Neuron (in vitro differentiated cells): Measurements from ENCODE around the gene FIZ1.
"Not testable (repeated sequence)": the region's sequence is repeated elsewhere in the genome, so short reads cannot be mapped to it uniquely, and the experiment has no call there.

ENCODE experiments used
- H2AFZ ChIP-seq: one replicate; pipeline ENCODE4 v1.6.1; 2013; ENCODE audit warnings: low read depth, mild to moderate bottlenecking, inconsistent platforms, low read length, moderate library complexity
- H3K27me3 ChIP-seq: one replicate; pipeline ENCODE4 v1.6.1; 2013; ENCODE audit warnings: low read length; ENCODE audit not compliant: insufficient read depth
- H3K36me3 ChIP-seq: one replicate; pipeline ENCODE4 v1.6.1; 2013; ENCODE audit warnings: low read length; ENCODE audit not compliant: insufficient read depth
- H3K4me1 ChIP-seq: one replicate; pipeline ENCODE4 v1.6.1; 2013; ENCODE audit warnings: low read length; ENCODE audit not compliant: insufficient read depth
- H3K4me3 ChIP-seq: 2 replicates; pipeline ENCODE4 v1.5.1; 2013; ENCODE audit warnings: mild to moderate bottlenecking, low read length, moderate library complexity
- H3K9me3 ChIP-seq: one replicate; pipeline ENCODE4 v1.6.1; 2013; ENCODE audit warnings: low read length

The FIZ1 gene

DNA sequence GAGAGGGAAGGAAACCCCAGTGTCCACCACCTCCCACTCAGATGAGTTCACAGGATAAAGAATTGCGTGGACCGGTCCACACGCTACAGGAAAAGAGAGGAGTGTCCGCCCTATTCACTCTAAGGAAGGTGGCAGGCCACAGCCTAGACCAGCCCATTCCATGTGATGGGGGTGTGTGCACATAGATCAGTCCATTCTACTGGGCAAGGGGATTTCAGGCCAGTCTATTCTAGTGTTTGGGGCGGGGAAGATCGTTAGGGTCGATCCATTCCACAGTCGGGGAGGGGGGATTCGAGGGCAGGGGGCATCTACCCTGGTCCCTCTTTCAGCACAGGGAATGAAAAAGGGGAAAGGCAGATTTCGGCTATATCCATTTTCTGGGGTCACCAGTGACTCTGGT is 7.8 kb downstream of the FIZ1 start:
- peaks cover 7% of the 10 kb centered on the region for H3K4me1 ChIP-seq
- peaks cover 43% of the 10 kb centered on the region for H3K36me3 ChIP-seq
- peaks cover 6% of the 10 kb centered on the region for H3K9me3 ChIP-seq
- no peaks in the 10 kb centered on the region for H3K27me3 ChIP-seq
- H2AFZ ChIP-seq = no peak overlapping the region
- no peak overlapping the region for H3K4me3 ChIP-seq

DNA sequence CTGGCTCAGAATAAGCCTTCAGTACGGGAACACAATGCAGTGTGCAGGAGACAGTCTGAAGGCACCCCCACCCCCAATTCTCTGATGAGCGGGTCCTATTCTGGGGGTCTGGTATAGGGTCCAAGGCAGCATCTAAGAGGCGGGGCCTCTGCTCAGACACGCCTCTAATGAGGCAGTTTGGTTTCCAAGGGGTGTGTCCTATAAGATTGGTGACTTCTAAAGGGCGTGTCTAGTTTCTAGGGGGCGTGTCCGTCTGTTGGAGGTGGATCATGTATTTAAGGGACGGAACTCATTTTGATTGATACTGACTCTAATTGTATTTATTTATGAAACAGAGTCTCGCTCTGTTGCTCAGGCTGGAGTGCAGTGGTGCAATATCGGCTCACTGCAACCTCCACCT is 8.7 kb downstream of the FIZ1 start:
- H3K9me3 ChIP-seq = no peaks in the 10 kb centered on the region
- H3K36me3 ChIP-seq = peaks cover 33% of the 10 kb centered on the region
- H3K4me1 ChIP-seq = peaks cover 13% of the 10 kb centered on the region
- no peaks in the 10 kb centered on the region for H3K27me3 ChIP-seq
- no peak overlapping the region for H3K4me3 ChIP-seq
- no peak overlapping the region for H2AFZ ChIP-seq

DNA sequence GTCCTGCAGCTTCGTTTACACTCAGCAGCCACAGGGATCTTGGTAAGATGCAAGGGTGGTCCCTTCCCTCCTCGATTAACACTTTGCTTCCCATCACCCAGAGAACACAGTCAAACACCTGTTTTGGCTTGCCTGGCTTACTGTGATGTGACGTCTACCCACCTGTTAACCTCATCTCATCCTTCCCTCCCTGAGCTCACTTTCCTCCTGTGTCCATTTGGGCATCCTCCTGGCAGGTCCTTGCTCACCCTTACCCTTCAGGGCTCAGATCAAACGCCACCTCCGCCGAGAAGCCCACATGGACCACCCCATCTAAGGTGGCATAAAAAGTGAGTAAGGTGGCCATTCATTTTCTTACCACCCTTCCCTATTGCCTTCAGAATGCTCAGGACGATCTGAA is 9.2 kb downstream of the FIZ1 start:
- Histone ChIP-seq H2AFZ (no peak overlapping the region), H3K9me3 (no peaks in the 10 kb centered on the region), H3K4me3 (no peak overlapping the region), H3K27me3 (no peaks in the 10 kb centered on the region), H3K4me1 (peaks cover 13% of the 10 kb centered on the region), H3K36me3 (peaks cover 28% of the 10 kb centered on the region)

DNA sequence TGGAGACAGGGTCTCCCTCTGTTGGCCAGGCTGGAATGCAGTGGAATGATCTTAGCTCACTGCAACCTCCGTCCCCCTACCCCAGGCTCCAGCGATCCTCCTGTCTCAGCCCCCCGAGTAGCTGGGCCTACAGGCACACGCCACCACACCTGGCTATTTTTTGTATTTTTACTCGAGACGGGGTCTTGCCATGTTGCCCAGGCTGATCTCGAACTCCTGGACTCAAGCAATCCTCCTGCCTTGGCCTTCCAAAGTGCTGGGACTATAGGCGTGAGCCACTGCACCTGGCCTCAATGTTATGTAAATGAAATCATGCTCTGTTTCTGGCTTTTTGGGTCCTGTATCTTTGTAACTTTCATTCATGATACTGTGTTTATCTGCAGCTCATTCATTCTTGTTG is 10.6 kb downstream of the FIZ1 start:
- no peak overlapping the region for H2AFZ ChIP-seq
- peaks cover 13% of the 10 kb centered on the region for H3K4me1 ChIP-seq
- no peaks in the 10 kb centered on the region for H3K9me3 ChIP-seq
- H3K36me3 ChIP-seq = peaks cover 18% of the 10 kb centered on the region
- no peak overlapping the region for H3K4me3 ChIP-seq
- no peaks in the 10 kb centered on the region for H3K27me3 ChIP-seq

DNA sequence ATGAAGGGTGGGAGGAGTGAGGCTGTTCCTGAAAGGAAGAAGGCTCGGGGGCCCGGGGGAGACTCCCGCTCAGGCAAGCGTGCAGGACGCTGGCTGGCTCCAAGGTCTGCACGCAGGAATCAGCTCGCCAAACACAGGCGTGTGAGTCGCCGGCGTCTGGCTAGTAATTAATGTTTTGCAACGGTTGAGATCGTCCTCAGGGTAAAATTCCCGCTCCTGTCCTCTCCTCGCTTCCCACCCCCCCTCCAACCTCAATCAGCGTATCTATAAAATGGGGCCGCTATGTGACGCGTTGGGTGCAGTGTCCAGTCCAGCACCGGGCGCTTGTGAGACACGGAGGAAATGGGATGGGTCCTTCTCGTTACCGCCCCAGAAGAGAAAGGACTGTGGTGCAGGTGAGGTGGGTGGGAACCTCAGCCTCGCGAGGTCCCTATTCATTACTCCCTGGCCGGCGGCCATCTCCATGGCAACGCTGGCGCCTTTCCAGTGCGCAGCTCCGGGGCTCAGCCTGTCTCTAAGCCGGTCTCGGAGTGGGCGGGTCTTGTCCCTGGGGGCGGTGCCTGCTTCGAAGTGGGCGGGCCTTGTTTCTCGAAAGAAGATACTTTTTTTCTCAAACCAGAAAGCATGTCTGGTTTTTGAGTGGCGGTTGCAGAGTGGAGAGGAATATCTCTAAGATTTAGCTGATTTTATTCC is 12.2 kb downstream of the FIZ1 start:
- Histone ChIP-seq H3K9me3 (no peaks in the 10 kb centered on the region), H2AFZ (peak overlapping the region; percentile 7), H3K4me1 (peaks cover 13% of the 10 kb centered on the region), H3K27me3 (no peaks in the 10 kb centered on the region), H3K4me3 (peak overlapping the region; percentile 38), H3K36me3 (peaks cover 8% of the 10 kb centered on the region)

DNA sequence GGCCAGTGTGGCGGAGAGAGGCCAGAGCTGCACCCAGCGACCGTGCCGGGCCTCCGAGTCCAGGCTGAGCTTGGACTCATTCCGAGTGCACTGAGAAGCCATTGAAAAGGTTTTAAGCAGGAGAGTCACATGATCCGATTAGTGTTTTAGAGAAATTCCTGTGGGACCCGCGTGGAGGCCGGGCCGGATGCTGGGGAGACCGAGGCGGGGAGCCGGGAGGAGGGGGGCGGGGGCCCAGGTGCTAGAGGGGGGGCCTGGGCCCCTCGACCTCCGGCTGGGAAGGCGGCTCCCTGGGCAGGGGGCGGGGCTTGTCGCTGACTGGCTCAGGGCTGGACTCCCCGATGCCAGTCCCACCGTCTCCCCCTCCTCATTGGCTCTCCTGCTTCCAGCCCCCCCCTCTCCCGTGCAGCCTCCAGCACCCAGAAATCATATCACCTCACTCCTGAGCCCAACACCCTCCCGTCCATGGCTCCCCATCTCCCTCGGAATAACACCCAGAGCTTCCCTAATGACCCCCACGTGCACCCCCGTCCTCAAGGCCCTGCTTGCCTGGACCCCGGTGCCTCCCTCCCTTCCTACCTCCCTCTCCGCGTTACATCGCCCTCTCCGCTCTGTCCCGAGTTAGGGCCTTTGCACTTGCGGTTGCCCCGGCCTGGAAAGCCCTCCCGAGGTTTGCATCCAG is 13.5 kb downstream of the FIZ1 start:
- Histone ChIP-seq H3K4me3 (peak overlapping the region; percentile 12), H3K36me3 (no peaks in the 10 kb centered on the region), H3K27me3 (no peaks in the 10 kb centered on the region)

DNA sequence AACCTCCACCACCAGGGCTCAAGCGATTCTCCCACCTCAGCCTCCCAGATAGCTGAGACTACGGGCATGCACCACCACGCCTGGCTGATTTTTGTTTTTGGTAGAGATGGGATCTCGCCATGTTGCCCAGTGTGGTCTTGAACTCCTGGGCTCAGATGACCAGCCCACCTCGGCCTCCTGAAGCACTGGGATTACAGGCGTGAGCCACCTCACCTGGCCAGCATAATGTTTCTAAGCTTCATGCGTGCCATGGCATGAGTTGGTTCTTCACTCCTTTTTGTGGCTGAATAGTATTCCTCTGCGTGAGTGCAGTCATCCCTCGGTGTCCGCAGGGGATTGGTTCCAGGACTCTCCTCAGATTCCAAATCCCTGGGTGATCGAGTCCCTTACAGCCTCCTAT is 14.4 kb downstream of the FIZ1 start:
- H3K4me1 ChIP-seq = peaks cover 13% of the 10 kb centered on the region
- no peak overlapping the region for H3K4me3 ChIP-seq
- H2AFZ ChIP-seq = no peak overlapping the region
- H3K9me3 ChIP-seq = no peaks in the 10 kb centered on the region
- no peaks in the 10 kb centered on the region for H3K27me3 ChIP-seq
- no peaks in the 10 kb centered on the region for H3K36me3 ChIP-seq

More for the DNA sequence above, 13.5 kb downstream of the FIZ1 start:
- H2AFZ ChIP-seq = peak overlapping the region; percentile 74
- H3K9me3 ChIP-seq = no peaks in the 10 kb centered on the region
- peaks cover 13% of the 10 kb centered on the region for H3K4me1 ChIP-seq

DNA sequence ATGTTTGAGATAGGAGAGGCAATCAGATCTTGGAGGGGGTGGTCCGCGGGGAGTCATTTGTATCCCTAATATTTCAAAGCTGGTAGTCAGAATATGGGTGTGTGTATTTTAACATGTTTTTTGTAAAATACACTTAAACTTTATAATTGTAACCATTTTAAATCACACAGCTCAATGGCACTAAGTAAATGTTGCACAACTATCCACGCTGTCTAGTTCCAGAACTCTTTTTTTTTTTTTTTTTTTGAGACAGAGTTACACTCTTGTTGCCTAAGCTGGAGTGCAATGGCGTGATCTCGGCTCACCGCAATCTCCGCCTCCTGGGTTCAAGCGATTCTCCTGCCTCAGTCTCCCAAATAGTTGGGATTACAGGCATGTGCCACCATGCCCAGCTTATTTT is 15.4 kb downstream of the FIZ1 start:
- not testable (repeated sequence) for H3K4me3 ChIP-seq, H3K36me3 ChIP-seq, H3K27me3 ChIP-seq, H3K9me3 ChIP-seq, H2AFZ ChIP-seq
- peaks cover 16% of the 10 kb centered on the region for H3K4me1 ChIP-seq

DNA sequence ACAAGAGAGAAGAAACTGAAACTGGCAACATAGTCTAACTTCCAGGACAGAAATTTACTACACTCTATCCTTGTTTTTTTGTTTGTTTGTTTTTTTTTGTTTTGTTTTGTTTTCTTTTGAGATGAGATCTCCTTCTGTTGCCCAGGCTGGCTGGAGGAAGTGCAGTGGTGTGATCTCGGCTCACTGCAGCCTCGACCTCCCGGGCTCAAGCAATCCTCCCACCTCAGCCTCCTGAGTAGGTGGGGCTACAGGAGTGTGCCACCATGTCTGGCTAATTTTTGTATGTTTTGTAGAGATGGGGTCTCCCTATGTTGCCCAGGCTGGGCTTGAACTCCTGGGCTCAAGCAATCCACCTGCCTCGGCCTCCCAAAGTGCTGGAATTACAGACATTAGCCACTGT is 17.0 kb downstream of the FIZ1 start:
- peaks cover 14% of the 10 kb centered on the region for H3K4me1 ChIP-seq
- not testable (repeated sequence) for H3K4me3 ChIP-seq, H2AFZ ChIP-seq, H3K9me3 ChIP-seq, H3K27me3 ChIP-seq, H3K36me3 ChIP-seq

DNA sequence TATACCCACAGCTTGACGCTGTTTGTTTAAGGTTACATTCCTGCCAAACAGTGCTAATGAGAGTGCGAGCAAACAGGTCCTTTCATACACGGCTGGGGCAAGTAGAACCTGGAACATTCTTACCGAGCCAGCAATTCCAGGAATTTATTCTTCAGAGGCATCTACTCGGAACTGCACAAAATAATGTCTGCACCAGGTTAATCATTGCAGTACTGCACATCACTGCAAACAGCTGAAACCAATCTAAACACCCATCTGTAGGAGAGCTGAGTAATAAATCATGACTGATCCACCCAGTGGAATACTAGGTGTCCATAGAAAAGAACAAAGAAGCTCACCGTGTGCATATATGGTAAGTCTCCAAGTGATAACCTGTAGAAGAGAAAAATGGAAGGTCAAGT is 17.5 kb downstream of the FIZ1 start:
- Histone ChIP-seq H3K4me1 (peaks cover 10% of the 10 kb centered on the region), H2AFZ (no peak overlapping the region), H3K27me3 (no peaks in the 10 kb centered on the region), H3K36me3 (peaks cover 14% of the 10 kb centered on the region), H3K9me3 (no peaks in the 10 kb centered on the region), H3K4me3 (no peak overlapping the region)

DNA sequence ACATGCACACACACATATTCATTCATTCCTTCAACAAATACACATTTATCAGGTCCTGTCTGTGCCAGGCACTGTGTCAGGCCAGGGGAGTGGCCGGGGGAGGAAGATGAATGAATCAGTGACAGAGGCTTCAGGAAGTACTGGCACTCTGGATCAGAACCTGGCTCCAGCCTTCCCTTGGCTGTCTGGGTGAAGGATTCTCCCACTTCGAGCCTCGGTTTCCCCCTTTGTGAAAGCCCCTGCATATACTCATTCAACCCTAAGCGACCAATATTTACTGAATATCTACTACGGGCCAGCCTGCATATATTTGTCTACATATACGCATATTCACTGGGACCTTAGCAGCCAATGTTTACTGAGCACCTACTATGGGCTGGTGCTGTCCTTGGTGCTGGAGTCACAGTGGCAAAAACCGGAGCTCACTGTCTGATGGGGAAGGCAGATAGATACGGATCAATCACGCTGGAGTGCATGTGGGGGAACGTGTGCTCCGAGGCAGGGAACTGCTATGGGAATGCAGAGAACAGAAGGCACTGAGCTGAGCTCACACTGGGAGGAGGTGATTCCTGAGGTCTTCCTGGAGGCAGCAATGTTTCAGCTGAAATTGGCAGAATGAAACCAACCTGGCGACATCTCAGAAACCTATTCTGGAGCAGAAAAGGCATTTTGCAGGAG is 18.0 kb downstream of the FIZ1 start:
- Histone ChIP-seq H3K4me1 (peaks cover 7% of the 10 kb centered on the region), H3K4me3 (peak overlapping the region; percentile 96), H3K9me3 (no peaks in the 10 kb centered on the region), H3K27me3 (no peaks in the 10 kb centered on the region), H2AFZ (peak overlapping the region; percentile 14), H3K36me3 (peaks cover 17% of the 10 kb centered on the region)

DNA sequence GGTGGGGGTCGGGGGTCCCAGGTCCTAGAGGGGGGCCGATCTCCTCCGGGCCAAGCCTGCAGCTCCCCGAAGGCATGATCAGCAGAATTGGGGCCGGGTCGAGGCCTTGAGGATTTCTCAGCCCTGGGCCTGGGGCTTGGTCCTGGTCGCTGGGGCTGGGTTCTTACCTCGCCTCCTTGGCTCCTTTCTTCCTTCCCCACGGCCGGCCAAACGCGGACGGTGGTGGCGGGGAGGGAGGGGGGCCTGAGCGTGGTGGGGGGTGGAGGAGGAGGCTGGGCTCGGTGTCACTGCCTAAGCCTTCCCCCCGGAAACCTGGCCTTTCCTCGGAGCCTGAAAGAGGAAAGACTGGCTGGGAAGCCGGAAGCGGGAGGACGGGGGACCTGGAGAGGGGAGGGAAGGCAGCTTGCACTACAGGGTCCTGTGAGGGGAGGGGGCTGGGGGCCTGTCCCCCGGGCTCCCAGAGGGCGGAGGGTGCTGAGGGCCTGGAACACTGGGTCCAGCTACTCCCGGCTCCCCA is 18.6 kb downstream of the FIZ1 start, which contains the start of gene ZNF579:
Gene ZNF579 (minus strand): TSS at position 221 of the 517 bp plus-strand sequence. CDS start 1,209 bp downstream, outside the sequence.
- no peaks in the 10 kb centered on the region for H3K9me3 ChIP-seq
- H3K4me3 ChIP-seq = peak within 1 kb of the TSS; percentile 96
- H2AFZ ChIP-seq = peak within 1 kb of the TSS; percentile 14
- peaks cover 17% of the 10 kb centered on the region for H3K36me3 ChIP-seq
- H3K4me1 ChIP-seq = peaks cover 3% of the 10 kb centered on the region
- no peaks in the 10 kb centered on the region for H3K27me3 ChIP-seq
